RCC 7860 (cell line): Measurements from ENCODE around the gene PPP2R2B.

Experiments used
- DNase-seq: peaks from one replicate; pipeline ENCODE4 v3.0.0-alpha.2; 2015; ENCODE audit warnings: low spot score
- FAIRE-seq: peaks from 2 replicates; lab custom pipeline; 2012; peaks lifted over from hg19 to GRCh38; lab: Jason Lieb, UNC

PPP2R2B gene

GRCh38 chr5:146888351-146888978 lies 9.9 kb upstream of the PPP2R2B start:
- DNase-seq (no peak), FAIRE-seq (no peak)

DNA sequence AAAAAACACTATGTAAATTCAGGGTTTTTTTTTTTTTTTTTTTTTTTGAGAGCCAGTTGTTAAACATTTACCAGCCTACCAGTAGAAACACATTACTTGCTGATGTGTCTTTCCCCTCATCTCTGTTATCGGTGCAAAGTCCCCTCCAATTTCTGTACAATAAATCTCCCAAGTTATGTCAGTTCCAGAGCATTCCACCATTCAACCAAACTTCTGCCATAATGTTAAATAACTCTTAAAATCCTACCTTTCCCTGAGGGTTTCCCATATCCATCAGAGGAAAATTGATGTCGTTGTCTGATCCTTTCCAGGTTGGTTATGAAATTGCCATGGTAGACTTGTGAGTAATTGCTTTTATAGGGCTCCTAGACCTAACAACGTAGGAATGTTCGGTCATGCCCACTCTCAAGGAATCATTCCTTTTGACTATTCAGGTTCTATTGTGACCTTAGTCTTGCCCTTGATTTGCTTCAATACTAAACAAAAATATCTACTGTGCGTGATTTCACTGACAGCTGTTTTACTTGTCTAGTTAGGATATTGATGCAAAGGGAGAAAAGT lies 5.6 kb upstream of the PPP2R2B start:
- no peak for DNase-seq
- FAIRE-seq = no peak

GRCh38 chr5:146883511-146883910 lies 5.0 kb upstream of the PPP2R2B start:
- FAIRE-seq = no peak

GRCh38 chr5:146880966-146881365 lies 2.4 kb upstream of the PPP2R2B start:
- DNase-seq = no peak
- no peak for FAIRE-seq

More at GRCh38 chr5:146883511-146883910, 5.0 kb upstream of the PPP2R2B start:
- no peak for DNase-seq

DNA sequence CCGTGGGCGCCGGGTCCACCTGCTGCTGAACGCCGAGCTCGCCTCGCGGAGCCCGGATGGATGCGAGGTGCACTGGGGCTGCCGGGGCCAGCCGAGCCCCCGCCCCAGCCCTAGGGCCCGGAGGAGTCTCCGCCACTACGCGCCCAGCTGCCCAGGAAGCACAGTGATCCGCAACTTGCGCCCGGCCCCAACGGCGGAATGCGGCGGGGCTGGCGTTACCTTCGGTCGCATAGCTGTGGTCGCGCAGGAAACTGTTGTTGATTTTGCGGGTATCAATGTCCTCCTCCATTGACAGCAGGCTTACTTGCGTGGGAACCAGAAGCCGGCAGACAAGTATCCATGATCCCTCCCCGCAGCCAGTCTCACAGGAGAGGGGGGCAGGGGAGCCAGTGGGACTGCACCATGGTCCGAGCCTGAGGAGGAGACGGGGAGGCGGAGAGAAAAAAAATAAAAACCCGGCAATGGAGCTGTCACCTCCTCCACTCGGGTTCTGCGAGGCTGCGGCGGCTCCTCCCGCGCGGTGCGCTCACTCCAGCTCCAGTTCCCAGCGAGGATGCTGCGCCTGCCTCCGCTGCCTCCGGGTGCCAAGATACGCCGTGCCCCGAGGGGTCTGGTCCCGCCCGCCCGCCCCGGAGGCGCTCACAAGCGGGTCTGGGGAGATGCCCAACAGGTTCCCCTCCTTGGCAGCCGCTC lies 628 bp downstream of the PPP2R2B start:
- DNase-seq = no peak
- FAIRE-seq = no peak

- FAIRE-seq (no peak), DNase-seq (no peak)
Measured at GRCh38 chr5:146877178-146877681, 1.3 kb downstream of the PPP2R2B start.

DNA sequence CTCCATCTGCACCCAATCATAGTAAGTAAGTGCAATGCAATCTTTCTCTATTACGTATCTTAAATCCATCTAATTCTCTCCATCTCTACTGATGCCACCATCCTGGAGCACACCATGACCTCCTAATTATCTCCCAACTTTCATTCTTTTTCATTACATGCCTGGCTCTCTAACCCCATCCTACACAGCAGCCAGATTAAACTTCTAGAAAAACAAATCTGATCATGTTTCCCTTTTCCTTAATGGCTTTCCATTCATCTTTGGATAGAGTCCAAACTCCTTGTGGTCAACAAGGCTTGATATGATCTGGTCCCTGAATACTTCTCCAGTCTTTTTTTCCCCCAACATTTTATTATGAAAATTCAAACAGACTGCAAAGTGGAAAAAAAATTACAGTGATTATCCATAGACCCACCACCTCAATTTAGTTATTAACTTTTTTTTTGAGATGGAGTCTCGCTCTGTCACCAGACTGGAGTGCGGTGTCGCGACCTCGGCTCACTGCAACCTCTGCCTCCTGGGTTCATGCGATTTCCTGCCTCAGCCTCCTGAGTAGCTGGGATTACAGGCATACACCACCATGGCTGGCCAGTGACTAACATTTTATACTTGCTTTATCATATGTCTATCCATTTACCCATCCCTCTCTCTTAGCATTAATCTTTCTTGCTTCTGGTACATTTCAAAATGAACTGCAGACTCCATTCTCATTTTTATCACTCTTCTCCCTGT lies 5.2 kb downstream of the PPP2R2B start:
- FAIRE-seq (no peak), DNase-seq (no peak)

GRCh38 chr5:146872188-146872587 lies 6.4 kb downstream of the PPP2R2B start:
- DNase-seq (no peak), FAIRE-seq (no peak)

DNA sequence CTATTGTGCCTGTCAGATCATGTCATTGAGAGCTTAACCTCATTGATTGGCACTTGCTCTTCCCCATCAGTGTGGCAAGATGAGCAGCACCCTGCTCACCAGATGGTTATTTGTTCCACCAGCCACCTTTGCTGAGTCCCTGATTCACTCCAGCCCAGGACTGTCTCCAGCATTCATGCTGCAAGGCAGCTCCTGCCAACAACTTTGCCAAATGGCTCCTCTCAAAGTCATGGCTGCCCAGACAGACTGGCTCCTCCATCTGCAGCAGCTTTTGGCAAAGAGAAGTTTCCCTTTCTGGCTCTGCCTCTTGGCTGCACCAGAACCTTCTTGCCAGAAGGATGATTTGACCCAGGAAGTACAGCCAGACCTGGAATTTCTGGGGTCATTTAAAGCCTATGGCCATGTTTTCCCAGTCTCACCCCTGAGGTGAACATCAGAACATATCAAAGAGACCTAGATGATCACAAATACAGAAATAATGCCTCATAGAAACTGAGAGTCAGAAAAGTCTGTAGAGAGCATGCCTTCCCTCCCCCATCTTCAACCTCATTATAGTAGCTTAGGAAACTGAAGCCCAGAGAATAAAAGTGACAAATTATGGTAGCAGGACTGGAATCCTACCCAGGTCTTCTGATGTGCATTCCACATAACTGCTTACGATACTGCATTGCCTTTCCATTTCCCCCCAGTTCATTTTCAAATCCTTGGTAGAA lies 10.4 kb downstream of the PPP2R2B start:
- FAIRE-seq (no peak), DNase-seq (no peak)

DNA sequence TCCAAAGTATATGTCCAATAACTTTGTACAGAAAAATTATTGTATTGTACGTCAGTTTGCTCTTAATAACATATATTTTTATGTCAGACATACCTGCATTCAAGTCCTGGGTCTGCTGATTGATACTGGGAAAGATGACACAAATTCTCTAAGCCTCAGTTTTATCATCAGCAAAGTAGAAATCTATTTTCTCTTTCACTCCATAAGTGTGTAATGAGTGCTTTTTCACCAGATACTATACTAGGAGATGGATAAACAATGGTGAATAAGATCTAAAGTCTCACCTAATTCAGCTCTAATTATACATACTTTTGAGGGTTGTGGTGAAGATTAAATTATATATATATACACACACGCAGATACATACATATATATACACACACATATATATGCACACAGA lies 12.3 kb downstream of the PPP2R2B start:
- FAIRE-seq = no peak
- DNase-seq = no peak

GRCh38 chr5:146862641-146863040 lies 15.9 kb downstream of the PPP2R2B start:
- DNase-seq (no peak), FAIRE-seq (no peak)

DNA sequence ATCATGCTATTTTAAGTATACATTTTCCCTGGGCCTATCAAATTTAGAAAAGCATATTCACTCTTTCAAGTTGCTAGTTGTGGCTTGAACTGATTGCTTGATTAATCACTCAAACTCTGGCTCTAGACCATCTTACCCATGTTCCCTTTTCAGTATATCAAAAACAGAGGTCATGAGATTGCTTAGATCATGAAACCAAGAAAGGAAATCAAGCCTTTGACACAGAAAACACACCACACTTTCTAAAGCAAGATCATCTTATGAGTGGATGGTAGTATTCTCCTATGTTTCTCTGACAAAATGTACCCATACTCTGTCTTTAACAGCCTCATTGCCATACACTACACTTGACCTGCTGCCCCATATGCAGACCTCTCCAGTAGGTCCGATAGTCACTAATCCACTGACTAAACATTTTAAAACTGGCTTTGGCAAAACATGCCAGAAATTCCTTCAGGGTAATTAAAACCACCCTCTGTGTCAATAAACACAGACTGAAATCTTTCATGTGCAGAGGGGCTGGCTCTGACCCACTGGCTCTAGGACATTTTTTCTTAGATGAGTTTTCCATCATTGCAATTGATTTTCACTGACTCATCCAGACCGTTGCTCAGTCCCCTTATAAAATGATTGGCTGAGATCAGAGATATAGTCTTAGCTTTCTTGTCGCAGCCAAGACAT lies 18.2 kb downstream of the PPP2R2B start:
- DNase-seq = peak; percentile 9

DNA sequence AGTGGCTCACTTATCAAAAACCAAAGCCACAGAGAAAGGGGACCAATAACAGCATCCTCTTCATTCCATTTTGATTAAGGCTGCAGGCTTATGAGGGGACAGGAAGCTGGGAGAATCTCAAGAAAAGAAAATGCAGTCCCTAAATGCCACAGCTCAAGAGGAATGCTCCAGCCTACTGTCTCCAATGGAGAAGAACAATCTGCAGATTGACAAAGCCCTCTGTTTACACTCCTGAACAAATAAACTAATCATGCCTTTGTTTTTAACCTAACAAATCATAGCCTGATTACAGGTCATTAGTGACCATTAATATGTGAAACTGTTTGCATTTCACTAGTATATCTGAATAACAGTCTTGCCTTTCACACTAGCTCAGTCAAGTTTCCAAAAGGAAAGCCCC lies 26.5 kb downstream of the PPP2R2B start:
- DNase-seq = no peak
- FAIRE-seq = no peak

More for the DNA sequence above, 18.2 kb downstream of the PPP2R2B start:
- FAIRE-seq = no peak

DNA sequence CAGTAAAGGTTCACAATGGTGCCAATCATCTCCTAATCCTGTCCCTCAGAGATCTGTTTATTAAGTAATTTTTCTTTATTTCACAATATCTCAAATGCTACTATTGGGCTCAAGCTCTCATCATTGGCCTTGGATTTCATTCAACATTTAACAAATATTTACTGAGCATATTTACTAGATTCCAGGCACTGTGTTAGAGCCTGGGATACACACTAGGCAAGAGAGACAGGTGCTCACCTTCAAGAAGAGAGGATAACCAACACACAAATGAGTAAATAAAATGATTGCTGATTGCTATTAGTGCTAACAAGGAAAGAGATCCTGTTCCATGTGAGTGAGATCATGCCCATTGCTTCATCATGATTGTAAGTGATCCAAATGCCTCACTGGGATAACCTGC lies 27.4 kb downstream of the PPP2R2B start:
- no peak for DNase-seq
- FAIRE-seq = no peak

DNA sequence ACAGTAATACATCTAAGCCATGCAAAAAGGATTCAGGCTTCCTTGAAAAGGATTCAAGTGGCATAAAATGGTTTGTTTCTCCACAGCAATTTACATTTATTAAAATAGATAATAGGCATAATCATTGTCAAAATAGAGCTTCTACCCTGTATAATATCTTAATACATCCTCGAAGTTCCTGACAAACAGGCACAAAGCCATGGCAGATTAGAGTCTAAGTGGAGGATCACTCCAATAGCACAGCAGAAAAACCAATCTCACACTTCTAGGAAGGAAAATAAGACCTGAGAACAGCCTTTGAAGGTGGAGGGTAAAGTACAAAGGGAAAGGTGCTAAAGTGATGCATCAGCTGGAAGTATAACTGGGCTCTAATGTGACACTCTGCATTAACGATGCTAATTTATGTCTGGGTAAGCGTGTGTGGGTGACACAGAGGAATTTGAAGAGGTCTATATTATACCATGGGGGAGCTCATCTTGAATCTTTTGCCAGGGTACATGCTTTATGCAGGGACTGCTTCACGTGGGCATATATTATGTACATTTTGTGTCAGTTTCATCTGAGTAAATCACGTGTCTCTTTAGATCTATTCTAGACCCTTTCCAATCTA lies 28.8 kb downstream of the PPP2R2B start:
- DNase-seq = no peak
- no peak for FAIRE-seq

- no peak for FAIRE-seq
- no peak for DNase-seq
Measured at GRCh38 chr5:146848133-146848532, 30.4 kb downstream of the PPP2R2B start.

DNA sequence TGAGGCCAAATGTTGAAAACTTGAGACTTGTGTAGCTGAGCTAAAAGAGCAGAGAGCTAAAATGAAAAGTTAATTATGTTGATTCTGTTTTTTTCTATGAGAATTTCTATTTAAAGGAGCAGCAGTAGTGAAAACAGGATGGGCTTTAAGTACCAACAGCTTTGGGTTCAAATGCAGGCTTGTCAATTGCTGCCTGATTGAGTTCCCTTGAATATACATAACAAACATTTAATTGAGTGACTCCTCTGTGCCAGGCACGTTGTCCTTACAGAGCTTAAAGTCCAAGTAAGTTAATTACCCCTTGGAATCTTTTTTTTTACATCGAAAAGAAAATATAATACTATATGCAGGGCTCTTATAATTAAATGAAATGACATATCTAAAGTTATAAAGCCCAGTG lies 38.5 kb downstream of the PPP2R2B start:
- FAIRE-seq (no peak), DNase-seq (no peak)

- no peak for FAIRE-seq
- no peak for DNase-seq
Measured at GRCh38 chr5:146836226-146836842, 42.2 kb downstream of the PPP2R2B start.

DNA sequence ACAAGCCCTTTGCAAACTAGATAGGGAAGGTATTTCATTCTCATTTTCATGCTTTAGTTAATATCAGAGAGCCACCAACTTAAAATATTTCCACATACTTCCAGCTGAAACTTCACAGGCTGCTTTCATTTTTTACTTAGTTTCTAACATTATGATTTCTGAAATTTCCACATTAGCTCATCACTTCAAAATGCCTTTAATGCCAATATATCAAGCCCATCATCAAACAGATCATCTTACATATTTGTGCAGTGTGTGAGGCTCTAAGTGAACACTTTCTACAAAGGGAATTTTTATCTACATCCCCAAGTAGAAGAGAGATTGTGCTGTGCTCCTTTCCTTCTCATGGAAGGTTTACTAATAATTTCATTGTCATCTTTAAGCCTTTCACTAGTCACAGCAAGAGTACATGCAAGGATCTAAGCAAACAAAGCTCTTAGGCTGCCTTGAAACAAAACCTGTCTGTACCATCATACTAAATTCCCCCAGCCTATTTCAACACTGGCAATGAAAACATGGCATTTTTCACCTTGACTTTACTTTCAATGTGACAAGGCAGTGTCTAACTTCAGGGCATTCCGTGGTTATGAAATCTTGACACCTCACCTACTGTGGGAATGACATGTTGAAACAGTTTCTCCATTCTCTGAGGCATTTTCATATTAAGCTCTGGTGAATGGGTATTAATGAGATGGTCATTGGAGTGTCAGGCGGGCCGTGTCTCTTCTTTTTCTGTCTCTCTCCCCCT lies 45.4 kb downstream of the PPP2R2B start:
- FAIRE-seq (no peak), DNase-seq (no peak)
